Calu3 (cell line): ENCODE measurements around the gene SCAF11. TPM values are rescaled to one million over a fixed set of nuclear protein-coding genes. Genes with fewer than 3 reads are reported as not detected.

Source experiments
- BruUV-seq: library from RNA; stranded (reverse); fragments of 400-500 nt; replicated peaks from 2 replicates; lab custom pipeline; 2021; lab: Mats Ljungman, UMichigan
- CTCF ChIA-PET: fragments of 300-600 bp; sonication (Branson Sonifier 250); formaldehyde crosslinking; loops from one replicate; lab custom pipeline; 2022; ENCODE audit warnings: antibody characterized with exemption; lab: Charles Lee
- DNase-seq: peaks from one replicate; pipeline ENCODE4 v3.0.0; 2022
- H3K27ac Mint-ChIP-seq: one replicate; pipeline ENCODE4 v1.8.0; 2022; ENCODE audit warnings: mixed read lengths; ENCODE audit not compliant: unreplicated experiment
- H3K27me3 Mint-ChIP-seq: one replicate; pipeline ENCODE4 v1.8.0; 2022; ENCODE audit warnings: mixed read lengths; ENCODE audit not compliant: unreplicated experiment
- H3K36me3 Mint-ChIP-seq: one replicate; pipeline ENCODE4 v1.8.0; 2022; ENCODE audit warnings: mild to moderate bottlenecking, moderate library complexity, mixed read lengths; ENCODE audit not compliant: insufficient read depth, unreplicated experiment
- H3K4me1 Mint-ChIP-seq: one replicate; pipeline ENCODE4 v1.8.0; 2022; ENCODE audit warnings: mild to moderate bottlenecking, low read depth, mixed read lengths; ENCODE audit not compliant: unreplicated experiment
- H3K4me3 Mint-ChIP-seq: one replicate; pipeline ENCODE4 v1.8.0; 2022; ENCODE audit warnings: mild to moderate bottlenecking, low read depth, moderate library complexity, mixed read lengths; ENCODE audit not compliant: unreplicated experiment
- H3K9me3 Mint-ChIP-seq: one replicate; pipeline ENCODE4 v1.8.0; 2022; ENCODE audit warnings: low read depth, mixed read lengths; ENCODE audit not compliant: unreplicated experiment
- CTCF ChIP-seq: fragments of 200-600 bp; IDR thresholded peaks from one replicate; pipeline ENCODE4 v1.8.0; 2022; ENCODE audit warnings: antibody characterized with exemption; ENCODE audit not compliant: unreplicated experiment
- intact Hi-C: fragments of 100-400 bp; cut with micrococcal nuclease; formaldehyde crosslinking; loops from one replicate; pipeline ENCODE4 v1.10.0; 2022; ENCODE audit not compliant: unreplicated experiment
- total RNA-seq: library from RNA; stranded (reverse); gene quantifications from 2 replicates; pipeline ENCODE4 v1.2.3, GENCODE V29; 2022

Gene SCAF11
- total RNA-seq, 1 experiment from 2014 or later = 78.8 TPM

- Mint-ChIP-seq H3K4me3 (peak overlapping the region; percentile 96), H3K4me1 (peaks cover 42% of the 10 kb centered on the region)
- BruUV-seq = no TSS peak
These were observed 480 bp downstream of the SCAF11 start for GRCh38 chr12:45989721-45990467.

GRCh38 chr12:45989287-45989686 is 1.1 kb downstream of the SCAF11 start:
- intact Hi-C loops = no loop called here
- no TSS peak for BruUV-seq
- CTCF ChIA-PET = no interaction called here
- Mint-ChIP-seq H3K4me1 (peaks cover 43% of the 10 kb centered on the region), H3K36me3 (peaks cover 39% of the 10 kb centered on the region), H3K9me3 (no peaks in the 10 kb centered on the region), H3K27me3 (no peaks in the 10 kb centered on the region), H3K27ac (peak overlapping the region; percentile 88), H3K4me3 (peak overlapping the region; percentile 96)
- TF ChIP-seq CTCF = no peak
- no peak for DNase-seq

More at GRCh38 chr12:45989721-45990467, 480 bp downstream of the SCAF11 start:
- H3K27me3 Mint-ChIP-seq = no peaks in the 10 kb centered on the region
- no peaks in the 10 kb centered on the region for H3K9me3 Mint-ChIP-seq
- H3K27ac Mint-ChIP-seq = peak overlapping the region; percentile 88
- intact Hi-C loops = no loop called here
- peak; percentile 32 for DNase-seq
- CTCF ChIA-PET = interaction anchor here (0.7 to 1.6 kb wide), 2 partner anchors 11 to 279 kb away, joined by 3 to 6 read pairs; partner anchors contain the start of gene SLC38A1
- H3K36me3 Mint-ChIP-seq = peaks cover 36% of the 10 kb centered on the region
- no peak for TF ChIP-seq CTCF

GRCh38 chr12:45988264-45988663 is 2.1 kb downstream of the SCAF11 start:
- H3K27me3 Mint-ChIP-seq = no peaks in the 10 kb centered on the region
- TF ChIP-seq CTCF = no peak
- no TSS peak for BruUV-seq
- peak overlapping the region; percentile 39 for H3K27ac Mint-ChIP-seq
- H3K9me3 Mint-ChIP-seq = no peaks in the 10 kb centered on the region
- peaks cover 43% of the 10 kb centered on the region for H3K4me1 Mint-ChIP-seq
- H3K36me3 Mint-ChIP-seq = peaks cover 39% of the 10 kb centered on the region
- peak overlapping the region; percentile 68 for H3K4me3 Mint-ChIP-seq
- CTCF ChIA-PET = no interaction called here
- intact Hi-C loops = no loop called here
- DNase-seq = no peak

- Mint-ChIP-seq H3K4me1 (peaks cover 51% of the 10 kb centered on the region), H3K4me3 (peak overlapping the region; percentile 68), H3K36me3 (peaks cover 39% of the 10 kb centered on the region), H3K9me3 (no peaks in the 10 kb centered on the region), H3K27ac (peak overlapping the region; percentile 55), H3K27me3 (no peaks in the 10 kb centered on the region)
- no peak for DNase-seq
- intact Hi-C loops = no loop called here
- TF ChIP-seq CTCF = no peak
- CTCF ChIA-PET = no interaction called here
- BruUV-seq = no TSS peak
These were observed 3.0 kb downstream of the SCAF11 start for GRCh38 chr12:45987340-45987727.
